Measurements from ENCODE around the gene CMTM1. TPM values are rescaled to one million over a fixed set of nuclear protein-coding genes. Genes with fewer than 3 reads are reported as not detected.
"Not testable (repeated sequence)": the region's sequence is repeated elsewhere in the genome, so short reads cannot be mapped to it uniquely, and the experiment has no call there.

The CMTM1 gene
- total and polyA plus RNA-seq, 2 experiments from 2014 or later, result 1.4 to 1.8 TPM

DNA sequence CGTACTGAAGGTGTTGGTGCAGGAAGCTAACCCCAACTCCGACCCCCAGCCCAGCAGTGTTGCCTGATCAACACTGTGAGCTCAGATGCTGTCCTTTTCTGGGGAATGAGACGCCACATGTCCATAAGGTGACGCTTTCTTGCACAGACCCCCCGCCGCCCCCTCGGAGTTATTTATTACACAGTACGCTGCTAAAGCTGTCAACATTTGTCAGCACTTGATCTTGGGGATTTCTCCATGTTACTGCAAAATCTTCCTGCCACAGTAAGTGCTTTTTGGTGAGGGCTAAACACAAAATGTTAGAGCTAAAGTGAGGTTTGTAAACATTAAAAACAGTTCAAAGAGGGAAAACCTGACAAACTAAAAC is 54.2 kb downstream of the CMTM1 start:
- no peak overlapping the region for H3K4me3 ChIP-seq
- no peaks in the 10 kb centered on the region for H4K20me1 ChIP-seq (ENCODE audit: insufficient read depth, poor library complexity, severe bottlenecking)
- no peak for DNase-seq (ENCODE audit: low spot score)
- no peak overlapping the region for H2AFZ ChIP-seq
- 65% methylated on average over 8 of the region's 8 CpGs for WGBS (ENCODE audit: low lambda C conversion rate, missing lambda C conversion rate)
- no peaks in the 10 kb centered on the region for H3K9me3 ChIP-seq (ENCODE audit: low read depth)
- no peak overlapping the region for H3K27ac ChIP-seq
- H3K9me2 ChIP-seq (replicated peaks; ENCODE audit: insufficient read depth), result no peaks in the 10 kb centered on the region
- TF ChIP-seq EZH2 (IDR thresholded peaks at IDR 0.05; ENCODE audit: borderline replicate concordance), result no peak
- TF ChIP-seq EZH2phosphoT487 (IDR thresholded peaks at IDR 0.05; ENCODE audit: low read depth, severe bottlenecking, unreplicated experiment), result no peak
- TF ChIP-seq, protein P1, sequence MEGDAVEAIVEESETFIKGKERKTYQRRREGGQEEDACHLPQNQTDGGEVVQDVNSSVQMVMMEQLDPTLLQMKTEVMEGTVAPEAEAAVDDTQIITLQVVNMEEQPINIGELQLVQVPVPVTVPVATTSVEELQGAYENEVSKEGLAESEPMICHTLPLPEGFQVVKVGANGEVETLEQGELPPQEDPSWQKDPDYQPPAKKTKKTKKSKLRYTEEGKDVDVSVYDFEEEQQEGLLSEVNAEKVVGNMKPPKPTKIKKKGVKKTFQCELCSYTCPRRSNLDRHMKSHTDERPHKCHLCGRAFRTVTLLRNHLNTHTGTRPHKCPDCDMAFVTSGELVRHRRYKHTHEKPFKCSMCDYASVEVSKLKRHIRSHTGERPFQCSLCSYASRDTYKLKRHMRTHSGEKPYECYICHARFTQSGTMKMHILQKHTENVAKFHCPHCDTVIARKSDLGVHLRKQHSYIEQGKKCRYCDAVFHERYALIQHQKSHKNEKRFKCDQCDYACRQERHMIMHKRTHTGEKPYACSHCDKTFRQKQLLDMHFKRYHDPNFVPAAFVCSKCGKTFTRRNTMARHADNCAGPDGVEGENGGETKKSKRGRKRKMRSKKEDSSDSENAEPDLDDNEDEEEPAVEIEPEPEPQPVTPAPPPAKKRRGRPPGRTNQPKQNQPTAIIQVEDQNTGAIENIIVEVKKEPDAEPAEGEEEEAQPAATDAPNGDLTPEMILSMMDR (IDR thresholded peaks at IDR 0.05; ENCODE audit: poor library complexity), result no peak
- H3K79me2 ChIP-seq, result no peaks in the 10 kb centered on the region
- peaks cover 14% of the 10 kb centered on the region for H3K4me1 ChIP-seq (ENCODE audit: insufficient read depth)
- no peak overlapping the region for H3K4me2 ChIP-seq
- H3K27me3 ChIP-seq, result no peaks in the 10 kb centered on the region
- no peaks in the 10 kb centered on the region for H3K36me3 ChIP-seq (replicated peaks; ENCODE audit: insufficient read depth, low read depth)

DNA sequence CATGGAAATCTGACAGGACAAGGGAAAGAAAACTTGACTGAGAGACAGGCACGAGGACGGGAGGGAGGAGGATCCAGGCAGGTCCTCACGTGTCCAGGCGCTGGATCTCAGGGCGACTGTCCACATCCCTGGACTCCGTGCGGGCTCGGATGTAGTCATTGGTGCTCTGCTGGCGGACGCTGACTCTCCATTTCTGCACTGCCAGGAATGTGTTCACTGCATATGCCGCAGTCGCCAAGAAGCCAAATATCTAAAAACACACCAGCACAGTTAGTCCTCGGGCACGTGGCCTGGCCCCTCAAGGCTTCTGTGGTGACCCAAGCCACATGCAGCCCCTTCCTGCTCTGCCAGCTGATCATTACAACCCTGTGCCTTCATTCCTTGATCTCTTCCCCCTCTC is 55.7 kb downstream of the CMTM1 start:
- no peaks in the 10 kb centered on the region for H3K36me3 ChIP-seq (replicated peaks; ENCODE audit: insufficient read depth, low read depth)
- H4K20me1 ChIP-seq (ENCODE audit: insufficient read depth, poor library complexity, severe bottlenecking), result no peaks in the 10 kb centered on the region
- H3K27me3 ChIP-seq, result no peaks in the 10 kb centered on the region
- 97% methylated on average over 14 of the region's 14 CpGs for WGBS (ENCODE audit: low lambda C conversion rate, missing lambda C conversion rate)
- no peaks in the 10 kb centered on the region for H3K9me3 ChIP-seq (ENCODE audit: low read depth)
- no peak overlapping the region for H3K4me3 ChIP-seq
- H3K4me1 ChIP-seq (ENCODE audit: insufficient read depth), result peaks cover 14% of the 10 kb centered on the region
- peaks cover 2% of the 10 kb centered on the region for H3K79me2 ChIP-seq
- H3K27ac ChIP-seq, result no peak overlapping the region
- H3K9me2 ChIP-seq (replicated peaks; ENCODE audit: insufficient read depth), result no peaks in the 10 kb centered on the region
- no peak overlapping the region for H3K4me2 ChIP-seq
- H2AFZ ChIP-seq, result no peak overlapping the region
- DNase-seq (ENCODE audit: low spot score), result no peak
- TF ChIP-seq, protein P1 (IDR thresholded peaks at IDR 0.05; ENCODE audit: poor library complexity), result no peak
- TF ChIP-seq EZH2 (IDR thresholded peaks at IDR 0.05; ENCODE audit: borderline replicate concordance), result no peak
- no peak for TF ChIP-seq EZH2phosphoT487 (IDR thresholded peaks at IDR 0.05; ENCODE audit: low read depth, severe bottlenecking, unreplicated experiment)

DNA sequence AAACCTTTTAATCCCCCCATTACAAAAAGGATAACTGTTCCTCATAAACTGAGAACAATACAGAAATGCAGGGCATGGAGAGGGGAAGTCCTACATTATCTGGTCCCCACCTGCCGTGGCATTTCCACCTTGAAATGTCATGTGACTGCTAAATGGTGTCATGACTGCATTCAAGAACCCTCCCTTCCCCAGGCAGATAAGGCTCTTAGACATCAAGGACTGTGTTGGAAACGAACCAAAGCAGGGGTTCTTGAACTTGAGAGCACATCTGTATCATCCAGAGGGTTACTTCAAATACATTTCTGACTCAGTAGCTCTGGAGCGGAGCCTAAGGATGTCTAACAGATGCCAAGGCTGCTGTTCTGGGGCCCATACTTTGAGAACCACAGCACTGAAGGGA is 56.6 kb downstream of the CMTM1 start:
- no peaks in the 10 kb centered on the region for H3K36me3 ChIP-seq (replicated peaks; ENCODE audit: insufficient read depth, low read depth)
- no peak for TF ChIP-seq EZH2phosphoT487 (IDR thresholded peaks at IDR 0.05; ENCODE audit: low read depth, severe bottlenecking, unreplicated experiment)
- TF ChIP-seq, protein P1 (IDR thresholded peaks at IDR 0.05; ENCODE audit: poor library complexity), result no peak
- TF ChIP-seq EZH2 (IDR thresholded peaks at IDR 0.05; ENCODE audit: borderline replicate concordance), result no peak
- no peak for DNase-seq (ENCODE audit: low spot score)
- peaks cover 8% of the 10 kb centered on the region for H3K4me1 ChIP-seq (ENCODE audit: insufficient read depth)
- no peak overlapping the region for H3K4me2 ChIP-seq
- WGBS (ENCODE audit: low lambda C conversion rate, missing lambda C conversion rate), result 78% methylated on average over 3 of the region's 3 CpGs
- no peaks in the 10 kb centered on the region for H3K27me3 ChIP-seq
- H4K20me1 ChIP-seq (ENCODE audit: insufficient read depth, poor library complexity, severe bottlenecking), result peaks cover 2% of the 10 kb centered on the region
- H3K4me3 ChIP-seq, result no peak overlapping the region
- no peak overlapping the region for H2AFZ ChIP-seq
- H3K9me3 ChIP-seq (ENCODE audit: low read depth), result no peaks in the 10 kb centered on the region
- peaks cover 7% of the 10 kb centered on the region for H3K79me2 ChIP-seq
- no peaks in the 10 kb centered on the region for H3K9me2 ChIP-seq (replicated peaks; ENCODE audit: insufficient read depth)
- no peak overlapping the region for H3K27ac ChIP-seq

DNA sequence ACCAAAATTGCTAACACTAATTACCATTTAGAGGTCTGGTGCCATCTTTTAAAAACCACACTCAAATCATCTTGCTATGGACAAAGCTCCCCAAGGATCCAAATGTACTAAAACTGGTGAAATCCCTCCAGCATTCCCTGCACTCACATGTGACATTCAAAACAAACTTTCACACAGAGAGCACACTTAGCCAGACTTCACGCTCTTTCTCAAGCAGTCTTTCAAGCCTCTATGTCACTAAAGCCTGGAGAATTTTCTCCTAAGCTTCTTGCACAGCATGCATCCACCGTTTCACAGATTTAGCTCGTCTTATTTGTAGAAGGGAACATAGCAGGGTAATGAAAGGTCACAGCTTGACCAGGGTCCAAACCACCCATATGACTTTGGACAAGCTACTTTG is 57.5 kb downstream of the CMTM1 start:
- no peak for DNase-seq (ENCODE audit: low spot score)
- TF ChIP-seq, protein P1 (IDR thresholded peaks at IDR 0.05; ENCODE audit: poor library complexity), result no peak
- no peak for TF ChIP-seq EZH2phosphoT487 (IDR thresholded peaks at IDR 0.05; ENCODE audit: low read depth, severe bottlenecking, unreplicated experiment)
- TF ChIP-seq EZH2 (IDR thresholded peaks at IDR 0.05; ENCODE audit: borderline replicate concordance), result no peak

DNA sequence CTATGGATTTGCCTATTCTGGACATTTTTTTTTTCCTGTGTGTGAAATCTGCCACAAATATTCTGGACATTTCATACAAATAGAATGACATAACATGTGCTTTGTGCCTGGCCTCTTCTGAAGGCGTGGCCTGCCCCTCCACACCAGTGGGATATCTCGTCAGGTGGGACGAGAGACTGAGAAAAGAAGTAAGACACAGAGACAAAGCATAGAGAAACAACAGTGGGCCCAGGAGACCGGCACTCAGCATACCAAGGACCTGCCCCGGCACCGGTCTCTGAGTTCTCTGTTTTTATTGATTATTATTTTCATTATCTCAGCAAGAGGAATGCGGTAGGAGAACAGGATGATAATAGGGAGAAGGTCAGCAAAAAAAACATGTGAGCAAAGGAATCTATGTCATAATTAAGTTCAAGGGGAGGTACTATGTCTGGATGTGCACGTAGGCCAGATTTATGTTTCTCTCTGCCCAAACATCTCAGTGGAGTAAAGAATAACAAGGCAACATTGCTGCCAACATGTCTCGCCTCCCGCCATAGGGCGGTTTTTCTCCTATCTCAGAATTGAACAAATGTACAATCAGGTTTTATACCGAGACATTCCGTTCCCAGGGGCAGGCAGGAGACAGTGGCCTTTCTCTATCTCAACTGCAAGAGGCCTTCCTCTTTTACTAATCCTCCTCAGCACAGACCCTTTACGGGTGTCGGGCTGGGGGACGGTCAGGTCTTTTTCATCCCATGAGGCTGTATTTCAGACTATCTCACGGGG is 61.6 kb downstream of the CMTM1 start:
- not testable (repeated sequence) for H3K27me3 ChIP-seq; DNase-seq (ENCODE audit: low spot score); H3K4me1 ChIP-seq (ENCODE audit: insufficient read depth); H3K36me3 ChIP-seq (replicated peaks; ENCODE audit: insufficient read depth, low read depth); H4K20me1 ChIP-seq (ENCODE audit: insufficient read depth, poor library complexity, severe bottlenecking); H3K4me3 ChIP-seq; H3K9me2 ChIP-seq (replicated peaks; ENCODE audit: insufficient read depth); H3K79me2 ChIP-seq; H3K9me3 ChIP-seq (ENCODE audit: low read depth)
- Histone ChIP-seq H3K27ac (peak overlapping the region; percentile 75), H3K4me2 (peak overlapping the region; percentile 41), H2AFZ (peak overlapping the region; percentile 35)
- 69% methylated on average over 17 of the region's 17 CpGs for WGBS (ENCODE audit: low lambda C conversion rate, missing lambda C conversion rate)

More for the DNA sequence above, 57.5 kb downstream of the CMTM1 start:
- Histone ChIP-seq H3K4me3 (no peak overlapping the region), H3K9me2 (replicated peaks; ENCODE audit: insufficient read depth) (no peaks in the 10 kb centered on the region), H3K4me1 (ENCODE audit: insufficient read depth) (no peaks in the 10 kb centered on the region), H3K27ac (no peak overlapping the region), H4K20me1 (ENCODE audit: insufficient read depth, poor library complexity, severe bottlenecking) (peaks cover 2% of the 10 kb centered on the region), H3K9me3 (ENCODE audit: low read depth) (no peaks in the 10 kb centered on the region), H2AFZ (no peak overlapping the region), H3K27me3 (no peaks in the 10 kb centered on the region), H3K79me2 (peaks cover 7% of the 10 kb centered on the region), H3K36me3 (replicated peaks; ENCODE audit: insufficient read depth, low read depth) (no peaks in the 10 kb centered on the region), H3K4me2 (no peak overlapping the region)
- 85% methylated on average over 3 of the region's 3 CpGs for WGBS (ENCODE audit: low lambda C conversion rate, missing lambda C conversion rate)

Measured in hepatocyte (in vitro differentiated cells).